Purkinje cell (primary cell): ENCODE measurements around the gene PSG1. TPM values are rescaled to one million over a fixed set of nuclear protein-coding genes. Genes with fewer than 3 reads are reported as not detected.

Source experiments
- polyA plus RNA-seq: library from polyadenylated mRNA; unstranded; fragments of >200 nt; fragmentation: Nextera tagmentation; gene quantifications from 2 replicates; pipeline ENCODE4 v1.2.1, GENCODE V29; 2014

The PSG1 gene
- polyA plus RNA-seq = 0.67 TPM in 1 of 2 replicates, not detected in the other

DNA sequence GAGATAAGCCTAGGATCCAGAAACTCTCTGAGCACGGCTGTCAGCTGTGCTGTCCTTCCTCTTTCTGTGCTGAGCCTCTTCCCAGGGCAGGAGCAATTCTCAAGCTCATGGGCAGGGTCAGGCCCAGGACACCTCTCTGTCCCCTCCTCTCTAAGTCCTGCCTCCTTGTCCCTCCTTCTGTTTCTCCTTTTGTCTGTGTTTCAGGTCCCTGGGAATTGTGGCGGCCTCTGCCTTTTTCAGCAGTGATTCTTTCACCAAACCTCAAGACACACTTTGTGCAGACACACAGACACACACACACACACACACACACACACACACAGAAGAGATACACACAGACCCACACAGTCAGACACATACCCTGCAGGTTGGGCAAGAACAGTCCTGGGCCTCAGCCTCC, at the start of gene PSG1:
TSS of gene PSG1 (minus strand) at position 101 of the 400 bp plus-strand sequence. CDS start 132 bp downstream, outside the sequence.

DNA sequence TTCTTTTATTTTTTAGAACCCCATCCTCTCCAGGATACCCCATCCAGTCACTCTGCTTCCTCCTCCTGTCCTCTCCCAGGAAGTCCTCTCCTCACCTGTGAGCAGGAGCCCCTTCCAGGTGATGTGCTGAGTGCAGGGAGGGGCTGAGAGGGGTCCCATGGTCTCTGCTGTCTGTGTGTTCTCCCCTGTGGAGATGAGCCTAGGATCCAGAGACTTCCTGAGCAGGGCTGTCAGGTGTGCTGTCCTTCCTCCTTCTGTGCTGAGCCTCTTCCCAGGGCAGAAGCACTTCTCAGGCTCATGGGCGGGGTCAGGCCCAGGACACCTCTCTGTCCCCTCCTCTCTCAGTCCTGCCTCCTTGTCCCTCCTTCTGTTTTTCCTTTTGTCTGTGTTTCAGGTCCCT, 38.1 kb upstream of the PSG1 start, which contains the start of gene PSG6:
TSS of gene PSG6 (minus strand) at position 261 of the 400 bp plus-strand sequence. CDS start at position 159, 102 bp downstream.

Other genes starting within 250 kb of the PSG1 start
- not detected in 2 replicates for gene PSG3, start 139.2 kb downstream of the PSG1 start, polyA plus RNA-seq
- not detected in 2 replicates for gene PSG8, start 114.0 kb downstream of the PSG1 start, polyA plus RNA-seq
- 0.42 TPM in 1 of 2 replicates, not detected in the other for gene PSG6, start 38.2 kb upstream of the PSG1 start, polyA plus RNA-seq
- not detected in 2 replicates for gene PSG7, start 57.5 kb upstream of the PSG1 start, polyA plus RNA-seq
- not detected in 2 replicates for gene PSG11, start 146.8 kb upstream of the PSG1 start, polyA plus RNA-seq
- gene PSG2, start 203.0 kb upstream of the PSG1 start, polyA plus RNA-seq = not detected in 2 replicates